GM18520 (cell line): ENCODE results near the gene PDE4C.
"Not testable (repeated sequence)": the region's sequence is repeated elsewhere in the genome, so short reads cannot be mapped to it uniquely, and the experiment has no call there.

Source experiments
- ATAC-seq: cut with Tn5 transposase; IDR thresholded peaks from one replicate; pipeline ENCODE4 v1.9.1; 2021; ENCODE audit not compliant: unreplicated experiment

PDE4C gene

DNA sequence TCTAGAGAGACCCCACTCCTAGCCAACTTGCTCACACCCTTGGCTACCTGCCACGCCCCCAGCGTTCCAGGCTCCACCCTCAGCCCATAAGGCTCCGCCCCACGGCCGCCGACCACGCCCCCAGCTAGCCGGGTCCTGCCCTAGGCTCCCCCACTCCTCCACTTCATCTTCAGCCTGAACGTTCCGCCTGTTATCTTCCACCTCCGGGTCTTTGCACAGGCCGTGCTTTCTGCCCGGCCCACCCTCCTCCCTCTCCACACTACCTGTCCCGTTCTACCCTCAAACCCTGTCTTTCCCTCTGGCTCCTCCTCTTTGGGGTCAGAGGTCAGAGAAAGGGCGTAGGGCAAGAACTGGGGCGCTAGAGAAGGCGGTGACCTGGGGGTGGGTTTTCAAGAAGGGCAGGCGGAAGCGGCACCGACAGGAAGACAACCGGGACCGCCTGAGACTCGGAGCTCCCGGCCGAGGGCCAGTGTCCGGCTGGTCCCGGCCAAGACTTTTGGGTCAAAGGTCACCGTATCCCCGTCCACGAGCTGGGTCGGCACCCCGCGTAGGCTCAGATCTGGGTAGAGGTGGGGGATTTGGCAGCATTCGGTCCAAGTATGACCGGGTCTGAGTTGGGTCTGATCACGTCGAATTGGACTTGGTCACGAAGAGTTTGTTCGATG is 2.2 kb downstream of the PDE4C start:
- ATAC-seq: no peak

DNA sequence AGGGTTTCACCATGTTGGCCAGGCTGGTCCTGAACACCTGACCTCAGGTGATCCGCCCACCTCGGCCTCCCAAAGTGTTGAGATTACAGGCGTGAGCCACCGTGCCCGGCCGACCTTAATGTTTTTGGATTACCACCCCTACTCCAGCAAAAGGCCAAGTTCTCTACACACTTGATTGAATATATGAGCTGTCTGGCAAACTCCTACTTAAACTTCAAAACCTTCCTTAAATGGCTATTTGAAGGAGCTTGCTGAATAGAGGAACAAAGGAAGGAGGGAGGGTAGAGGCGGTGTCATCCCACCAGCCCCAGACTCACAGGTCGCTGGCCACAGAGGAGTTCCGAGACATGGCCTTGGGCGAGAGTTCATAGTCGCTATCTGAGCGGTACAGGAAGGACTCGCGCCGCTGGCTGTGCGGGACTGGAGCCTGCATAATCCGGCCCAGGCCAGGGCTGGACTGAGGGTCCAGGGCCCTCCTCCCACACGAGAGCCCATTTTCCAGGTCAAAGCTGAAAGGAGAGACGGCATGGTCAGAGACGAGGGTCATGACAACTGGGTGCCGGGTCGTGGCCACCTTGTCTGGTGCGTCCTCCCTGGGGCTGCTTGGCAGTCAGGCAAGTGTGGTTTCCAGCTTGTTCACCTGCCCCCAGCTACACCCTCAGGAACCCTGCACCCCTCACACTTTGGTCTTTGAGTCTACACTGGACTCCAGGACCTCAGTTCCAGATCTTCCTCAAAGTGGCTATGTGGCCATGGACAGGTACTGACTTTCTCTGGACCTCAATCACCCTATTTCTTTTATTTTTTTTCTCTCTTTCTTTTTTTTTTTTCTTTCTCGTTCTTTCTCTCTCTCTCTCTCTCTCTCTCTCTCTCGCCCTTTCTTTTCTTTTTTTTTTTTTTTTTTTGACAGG is 4.2 kb downstream of the PDE4C start:
- no peak for ATAC-seq

DNA sequence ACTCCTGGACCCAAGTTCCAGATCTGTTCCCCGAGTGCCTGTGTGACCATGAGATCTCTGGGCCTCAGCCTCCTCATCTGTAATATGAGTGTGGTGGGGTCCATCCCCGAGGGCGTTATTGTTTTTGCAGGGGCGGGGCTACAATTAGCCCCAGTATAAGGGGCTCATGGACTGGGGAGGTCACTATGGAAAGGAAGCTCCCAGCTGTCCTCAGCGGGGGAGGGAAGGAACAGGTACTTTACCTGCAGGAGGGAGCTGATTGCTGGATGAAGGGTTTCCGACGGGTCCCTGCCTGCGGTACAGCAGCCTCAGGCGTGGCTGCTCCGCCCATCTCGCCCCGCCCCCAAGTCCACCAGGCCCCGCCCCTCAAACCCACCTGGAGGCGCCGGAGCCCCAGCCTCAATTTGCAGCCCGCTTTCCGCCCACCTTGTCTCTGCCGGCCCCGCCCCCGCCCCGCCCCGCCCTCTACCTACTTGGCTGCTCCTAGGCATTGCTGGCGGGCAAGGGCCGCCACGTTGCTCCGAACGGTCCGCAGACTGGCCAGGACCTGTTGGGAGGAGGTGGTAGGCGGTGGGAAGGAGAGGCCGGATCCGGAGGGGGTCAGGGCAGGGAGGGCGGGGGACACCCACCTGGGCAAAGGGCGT is 5.5 kb downstream of the PDE4C start:
- no peak for ATAC-seq

DNA sequence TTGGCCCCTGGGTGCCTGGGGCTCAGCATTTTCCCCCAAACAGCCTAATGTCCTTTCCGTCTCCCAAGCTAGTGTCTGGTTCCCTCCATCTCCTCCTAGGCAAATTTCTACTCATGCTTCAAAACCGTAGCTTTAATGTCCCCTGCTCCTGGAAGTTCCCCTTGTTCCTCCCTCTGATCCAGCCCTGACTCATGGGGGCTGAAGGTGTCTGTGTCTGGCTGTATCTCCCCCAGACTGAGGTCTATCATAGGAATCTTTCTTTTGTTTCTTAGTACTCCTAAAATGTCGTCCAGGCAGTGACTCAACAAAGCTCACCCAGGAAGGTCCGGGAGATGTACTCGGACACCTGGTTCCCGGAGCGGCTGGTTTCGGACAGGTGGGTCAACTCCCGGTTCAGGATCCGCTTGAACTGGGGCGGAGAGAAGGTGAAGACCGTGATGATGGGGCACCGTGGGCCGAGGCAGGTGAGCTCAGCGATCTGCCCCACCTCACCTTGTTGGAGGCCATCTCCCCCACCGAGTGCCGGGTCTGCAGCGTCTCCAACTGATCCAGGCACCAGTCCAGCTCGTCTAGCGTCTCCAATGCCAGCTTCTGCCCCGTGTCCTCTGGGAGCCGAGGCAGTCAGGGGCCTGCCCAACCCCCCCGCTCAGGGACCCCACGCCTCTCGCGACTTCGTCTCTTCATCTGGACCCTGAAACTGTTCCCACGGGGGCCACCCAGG is 6.2 kb downstream of the PDE4C start:
- ATAC-seq: no peak

DNA sequence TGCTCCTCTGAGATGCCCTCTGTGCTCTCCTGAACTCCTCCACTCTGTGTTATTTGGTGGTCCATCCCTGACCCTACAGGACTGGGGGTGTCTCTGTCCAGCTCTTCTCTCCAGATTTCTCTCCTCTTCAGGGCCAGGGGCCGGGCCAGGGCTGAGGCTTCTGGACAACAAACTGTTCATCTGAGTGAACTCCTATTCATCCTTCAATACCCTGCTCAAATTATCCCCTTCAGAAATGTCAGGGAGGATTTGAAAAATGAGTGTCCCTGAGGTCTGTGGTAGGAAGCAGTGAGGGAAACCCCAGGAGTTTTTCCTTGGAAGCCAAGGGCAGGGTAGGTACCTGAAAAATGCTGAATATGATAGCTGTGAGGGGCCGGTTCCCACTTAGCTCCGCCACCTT is 7.6 kb downstream of the PDE4C start:
- ATAC-seq: no peak

DNA sequence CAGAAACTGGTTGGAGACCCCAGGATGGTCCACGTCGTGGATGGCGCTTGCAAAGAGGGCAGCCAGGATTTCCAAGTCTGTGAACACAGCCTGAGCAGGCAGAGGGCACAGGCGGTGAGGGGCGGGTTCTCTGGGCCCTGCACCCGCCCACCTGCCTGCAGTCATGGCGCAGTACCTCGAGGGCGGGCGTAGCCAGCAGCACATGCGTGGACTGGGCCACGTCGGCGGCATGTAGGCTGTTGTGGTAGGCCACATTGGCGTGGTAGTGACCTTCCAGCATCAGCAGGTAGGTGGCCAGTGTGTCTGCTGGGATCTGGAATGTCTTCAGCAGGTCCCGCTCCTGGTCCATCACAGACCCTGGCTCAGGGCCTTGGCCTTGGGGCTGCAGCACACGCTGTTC is 8.1 kb downstream of the PDE4C start:
- ATAC-seq: no peak

DNA sequence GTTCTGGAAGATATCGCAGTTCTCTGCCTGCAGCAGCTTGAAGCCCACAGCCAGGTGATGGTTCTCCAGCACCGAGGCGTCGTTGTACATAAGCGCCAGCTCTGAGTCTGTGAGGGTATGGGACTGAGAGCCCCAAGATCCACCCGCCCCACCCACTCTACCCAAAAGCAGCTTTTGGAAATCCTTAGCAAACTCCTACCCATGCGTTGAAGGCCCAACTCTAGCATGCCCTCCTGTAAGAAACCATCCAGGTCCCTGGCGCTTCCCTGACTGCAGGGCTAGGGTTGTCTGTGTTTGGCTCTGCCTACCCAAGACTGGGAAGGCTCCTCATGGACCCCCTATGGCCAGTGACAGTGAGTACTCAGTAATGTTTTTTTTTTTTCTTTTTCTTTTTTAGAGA is 9.4 kb downstream of the PDE4C start:
- no peak for ATAC-seq

DNA sequence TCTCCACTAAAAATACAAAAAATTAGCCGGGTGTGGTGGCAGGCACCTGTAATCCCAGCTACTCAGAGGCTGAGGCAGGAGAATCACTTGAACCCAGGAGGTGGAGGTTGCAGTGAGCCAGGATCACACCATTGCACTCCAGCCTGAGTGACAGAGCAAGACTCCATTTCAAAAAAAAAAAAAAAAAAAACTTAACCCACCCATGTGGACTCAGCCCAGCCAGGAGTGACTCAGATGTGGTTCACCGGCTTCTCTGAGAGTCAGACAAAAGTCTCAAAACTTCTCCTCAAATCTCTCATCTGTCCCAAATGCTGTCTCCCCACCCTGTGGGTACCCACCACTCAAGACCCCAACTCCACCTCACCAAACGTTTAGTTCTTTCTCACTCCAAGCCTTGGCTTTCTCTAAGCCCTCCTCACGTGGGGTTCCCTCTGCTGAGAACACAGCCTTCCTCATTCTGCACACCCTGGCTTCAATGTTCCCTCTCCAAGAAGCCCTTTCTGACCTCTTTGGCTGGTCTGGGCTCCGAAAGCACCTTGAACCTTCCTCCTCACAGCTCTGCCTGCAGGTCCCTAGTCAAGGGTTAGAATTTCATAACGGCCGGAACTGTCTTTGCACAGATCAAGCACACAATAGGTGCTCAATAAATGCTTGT is 11.3 kb downstream of the PDE4C start:
- no peak for ATAC-seq

DNA sequence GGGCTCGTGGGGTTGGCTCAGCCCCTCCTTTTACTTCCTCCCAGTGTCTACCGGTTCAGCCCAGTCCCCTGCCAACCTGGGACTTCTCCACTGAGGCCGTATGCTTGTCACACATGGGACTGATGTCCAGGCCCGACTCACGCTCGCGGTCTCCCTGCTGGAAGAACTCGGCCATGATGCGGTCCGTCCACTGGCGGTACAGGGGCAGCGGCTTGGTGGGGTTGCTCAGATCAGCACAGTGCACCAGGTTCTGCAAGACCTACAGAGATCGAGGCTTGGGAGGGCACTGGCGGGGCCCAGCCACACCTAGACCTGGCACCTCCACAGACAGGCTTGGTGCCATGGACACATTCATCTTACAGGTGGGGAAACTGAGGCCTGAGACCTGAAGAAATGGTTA is 14.6 kb downstream of the PDE4C start:
- ATAC-seq: no peak

DNA sequence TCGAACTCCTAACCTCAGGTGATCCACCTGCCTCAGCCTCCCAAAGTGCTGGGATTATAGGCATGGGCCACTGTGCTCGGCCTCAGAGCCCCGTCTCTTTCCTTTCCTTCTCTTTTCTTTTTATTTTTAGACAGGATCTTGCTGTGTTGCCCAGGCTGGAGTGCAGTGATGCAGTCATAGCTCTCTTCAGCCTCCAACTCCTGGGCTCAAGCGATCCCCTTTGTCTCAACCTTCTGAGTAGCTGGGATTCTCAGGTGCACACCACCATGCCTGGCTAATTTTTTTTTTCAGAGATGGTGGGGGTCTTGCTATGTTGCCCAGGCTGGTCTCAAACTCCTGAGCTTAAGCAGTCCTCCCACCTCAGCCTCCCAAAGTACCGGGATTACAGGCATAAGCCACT is 16.3 kb downstream of the PDE4C start:
- ATAC-seq: not testable (repeated sequence)

DNA sequence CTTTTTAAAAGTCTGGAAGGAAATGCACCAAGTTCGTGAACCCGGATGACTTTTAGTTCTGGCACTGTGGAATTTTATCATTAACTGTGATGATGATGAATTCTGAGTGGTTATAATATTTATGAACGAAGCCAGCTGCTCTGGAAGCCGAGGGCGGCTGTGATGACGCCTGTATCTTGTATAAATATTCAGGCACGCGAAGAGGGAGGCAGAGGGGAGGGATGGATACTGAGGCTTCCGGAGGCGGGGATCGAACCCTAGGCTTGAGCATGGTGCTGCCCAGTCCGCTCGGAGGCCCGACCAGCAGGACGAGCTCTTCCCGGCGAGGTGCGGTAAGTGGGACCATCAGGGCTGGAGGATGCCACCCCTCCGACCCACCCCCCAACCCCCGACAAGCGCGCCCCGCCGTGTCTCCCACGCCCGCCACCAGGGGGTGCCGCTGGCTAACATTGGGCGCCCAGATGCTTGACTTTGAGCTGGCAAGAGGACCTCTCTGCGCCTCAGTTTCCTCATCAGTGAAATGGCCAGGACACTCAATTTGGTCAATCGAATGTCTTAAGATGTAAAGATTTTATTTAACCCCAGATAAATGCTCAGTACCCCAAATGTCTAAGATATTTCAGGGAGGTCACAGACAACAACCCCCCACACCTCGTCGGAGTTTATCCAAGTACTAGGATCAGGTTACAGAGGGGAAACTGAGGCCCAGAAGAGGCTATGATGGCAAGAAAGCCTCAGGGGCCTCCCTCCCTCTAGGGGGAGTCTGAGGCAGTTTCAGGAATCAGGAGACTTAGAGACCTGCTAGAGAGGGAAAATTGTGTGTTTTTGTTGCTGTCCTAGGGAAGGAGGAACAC is 17.9 kb downstream of the PDE4C start:
- no peak for ATAC-seq

DNA sequence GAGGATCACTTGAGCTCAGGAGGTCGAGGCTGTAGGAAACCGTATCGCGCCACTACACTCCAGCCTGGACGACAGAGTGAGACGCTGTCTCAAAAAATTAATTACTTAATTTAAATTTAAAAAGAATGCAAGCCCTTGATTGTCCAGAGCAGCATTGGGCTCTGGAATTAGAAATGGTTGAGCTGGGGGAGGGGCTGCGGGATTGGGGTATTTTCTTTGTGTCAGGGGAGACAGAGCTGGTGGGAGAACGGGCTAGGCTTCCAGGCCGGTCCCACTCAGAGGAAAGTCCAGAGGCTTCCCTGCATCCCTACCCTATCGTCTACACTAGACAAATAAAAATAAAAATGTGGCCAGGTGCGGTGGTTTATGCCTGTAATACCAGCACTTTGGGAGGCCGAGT is 20.2 kb downstream of the PDE4C start:
- ATAC-seq: no peak

DNA sequence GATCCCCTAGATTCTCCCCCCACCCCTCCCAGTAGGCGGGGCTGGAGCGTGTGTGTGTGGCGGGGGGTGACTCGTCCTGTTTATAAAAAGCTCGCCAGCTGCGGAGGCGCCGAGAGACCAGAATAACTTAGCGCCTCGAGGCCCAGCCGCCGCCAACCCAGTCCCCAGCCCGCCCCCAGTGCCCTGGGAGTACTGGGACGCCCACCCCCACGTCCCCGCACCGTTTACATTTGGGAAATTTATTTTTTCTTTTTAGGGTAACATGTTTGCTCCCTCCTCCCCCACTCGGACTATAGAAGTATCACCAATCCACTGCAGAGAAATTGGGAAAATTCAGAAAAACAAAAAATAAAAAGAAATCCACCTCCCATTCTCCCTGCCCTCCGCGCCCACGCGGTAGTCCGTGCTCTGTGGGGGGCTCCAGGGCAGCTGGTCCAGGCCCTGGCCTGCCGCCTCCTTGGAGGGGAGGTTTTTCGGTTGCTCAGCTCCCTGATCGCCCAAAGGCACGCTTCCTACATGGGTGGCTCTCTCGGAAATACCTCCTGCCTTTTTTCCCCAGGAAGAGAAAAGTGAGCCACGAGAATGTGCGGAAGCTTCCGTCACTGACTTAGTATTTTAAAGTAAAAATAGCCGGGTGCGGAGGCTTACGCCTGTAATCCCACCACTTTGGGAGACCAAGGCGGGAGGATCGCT is 20.9 kb downstream of the PDE4C start:
- ATAC-seq: no peak

DNA sequence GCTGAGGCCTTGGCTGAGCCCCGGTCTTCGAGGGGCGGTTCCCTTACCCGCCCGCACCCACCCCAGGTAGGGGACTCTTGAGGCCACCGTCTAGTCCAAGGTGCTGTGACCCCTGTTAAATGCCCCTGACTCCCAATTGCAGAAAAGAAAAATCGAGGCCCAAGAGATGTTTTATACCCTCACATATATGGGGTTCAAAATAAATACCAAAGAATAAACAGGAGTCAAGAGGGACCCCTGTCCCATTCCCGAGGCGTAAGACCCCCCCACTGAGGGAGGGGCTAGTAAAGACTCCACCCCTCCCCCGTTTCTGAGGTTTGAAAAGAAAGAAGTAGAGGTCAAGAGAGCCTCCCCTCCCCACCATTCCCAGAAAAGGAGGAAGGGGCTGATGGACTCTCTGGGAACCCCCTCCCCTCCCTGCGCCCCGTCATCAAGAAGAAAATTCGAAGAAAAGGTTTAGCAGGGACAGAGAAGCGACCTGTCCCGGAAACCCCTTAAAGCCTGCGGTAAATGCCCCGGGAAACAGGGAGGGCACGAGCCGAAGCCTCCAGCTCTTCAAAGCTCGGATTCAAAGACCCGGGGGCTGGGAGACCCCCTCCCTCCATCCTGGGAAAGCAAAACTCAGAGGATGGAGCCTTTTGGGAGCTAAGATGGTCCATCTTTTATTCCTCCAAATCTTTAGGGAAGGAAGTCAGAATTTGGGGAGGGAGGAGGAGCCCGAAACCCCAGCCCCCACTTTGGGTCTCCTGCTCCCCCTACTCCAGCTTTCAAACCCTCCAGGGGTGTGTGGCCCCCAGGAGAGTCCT is 21.6 kb downstream of the PDE4C start:
- peak; percentile 2 for ATAC-seq

DNA sequence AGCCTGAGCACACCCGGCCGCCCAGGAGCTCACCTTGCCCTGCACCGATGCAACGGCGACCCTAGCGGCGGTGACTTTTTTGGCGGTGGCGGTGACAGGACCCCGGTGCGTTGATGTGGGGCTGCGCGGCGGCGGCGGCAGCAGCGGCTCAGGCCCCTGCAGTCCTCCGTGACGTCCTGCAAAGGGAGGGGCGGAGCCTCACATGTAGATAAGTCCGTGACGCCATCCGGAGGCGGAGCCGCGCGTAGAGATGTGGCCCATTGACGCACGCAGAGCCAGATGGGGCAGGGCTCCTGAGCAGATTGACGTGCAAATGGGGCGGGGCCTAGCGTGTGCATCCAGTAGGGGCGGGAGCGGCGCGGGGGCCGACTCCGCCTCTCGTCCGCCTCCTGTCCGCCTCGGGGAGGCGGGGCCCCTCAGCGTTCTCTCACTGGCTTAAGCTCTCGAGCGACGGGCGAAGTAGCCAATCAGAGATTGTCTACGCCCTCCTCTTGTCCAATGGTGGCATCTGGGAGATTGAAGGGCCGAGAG is 22.3 kb downstream of the PDE4C start, which contains the start of gene RAB3A:
Gene RAB3A (minus strand): TSS at position 180 of the 531 bp plus-strand sequence. CDS start 1,302 bp downstream, outside the sequence.
- ATAC-seq: peak; percentile 93

DNA sequence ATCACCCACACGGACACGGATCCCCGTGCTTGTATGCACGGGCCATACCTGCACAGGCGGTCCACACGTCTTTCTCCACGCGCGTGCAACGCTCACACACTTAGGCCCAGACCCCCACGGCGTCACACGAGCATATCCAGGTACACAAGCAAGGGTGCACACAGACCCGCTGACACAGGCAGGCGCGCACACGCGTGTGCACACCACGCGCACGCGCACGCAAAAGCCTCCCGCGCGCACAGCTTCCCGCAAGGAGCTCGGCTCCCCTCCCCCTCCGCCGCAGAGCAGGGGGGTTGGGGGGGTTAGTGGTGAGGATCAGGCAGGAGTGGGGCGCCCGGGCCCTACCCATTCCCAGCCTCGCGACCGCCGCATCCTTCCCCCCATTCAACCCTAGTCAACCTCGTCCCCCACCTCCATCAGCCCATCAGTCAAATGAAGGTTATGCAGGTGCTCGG is 22.8 kb downstream of the PDE4C start:
- ATAC-seq: no peak

DNA sequence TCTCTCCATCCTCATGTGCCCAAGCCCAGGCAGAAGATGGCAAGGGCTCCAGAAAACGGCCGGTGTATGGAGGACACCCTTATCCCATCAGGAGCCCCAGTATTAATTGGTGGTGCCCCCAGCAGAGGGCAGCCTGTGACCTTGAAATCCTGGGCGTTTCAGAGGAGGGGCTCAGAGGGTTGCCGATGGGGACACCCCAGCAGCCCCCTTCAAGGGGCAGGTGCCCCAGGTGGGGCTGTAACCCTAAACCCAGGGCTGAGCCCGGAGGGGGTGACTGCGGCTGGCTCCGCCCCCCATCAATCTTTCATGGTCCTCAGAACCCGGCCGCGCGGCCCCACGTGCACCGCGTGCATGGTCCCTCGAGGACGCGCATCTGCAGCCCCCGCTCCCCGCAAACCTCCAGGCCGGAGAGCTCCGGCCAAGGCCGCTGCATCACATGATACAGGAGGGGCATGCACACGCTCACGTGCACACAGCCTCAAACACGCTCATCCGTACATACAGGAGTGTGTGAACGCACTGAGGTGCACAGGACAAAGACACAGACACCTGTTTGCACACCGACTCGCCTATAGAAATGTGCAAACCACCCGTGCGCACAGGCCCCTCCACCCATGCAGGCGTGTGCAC is 23.3 kb downstream of the PDE4C start:
- no peak for ATAC-seq

DNA sequence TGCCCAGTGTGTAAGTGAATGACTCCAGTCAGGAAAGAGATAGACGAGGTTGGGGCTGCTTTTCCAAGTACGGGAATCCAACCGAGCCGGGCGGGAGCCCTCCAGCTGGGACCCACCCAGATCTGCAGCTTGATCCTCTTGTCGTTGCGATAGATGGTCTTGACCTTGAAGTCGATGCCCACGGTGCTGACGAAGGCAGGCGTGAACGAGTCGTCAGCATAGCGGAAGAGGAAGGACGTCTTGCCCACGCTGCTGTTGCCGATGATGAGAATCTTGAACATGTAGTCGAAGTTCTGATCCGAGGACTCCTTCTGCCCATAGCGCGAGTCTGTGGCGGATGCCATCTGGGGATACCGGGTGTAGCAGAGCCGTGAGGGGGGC is 23.9 kb downstream of the PDE4C start:
- ATAC-seq: no peak
